Peyer's patch (tissue), 4 donors: Measurements from ENCODE around the gene BNIP3.

Experiments
- CTCF ChIP-seq, 6 experiments: fragments of 450-650 bp in 4 of 6; fragments of 200-600 bp in 2 of 6; sonication (generic) in 1 of 6; IDR thresholded peaks; one replicate each; pipeline ENCODE4 v1.5.1; 2017 to 2019; ENCODE audit warnings: antibody characterized with exemption in 6 of 6, mild to moderate bottlenecking in 3 of 6, moderate library complexity in 1 of 6
- POLR2A ChIP-seq, 2 donors: fragments of 450-650 bp; IDR thresholded peaks; one replicate each; pipeline ENCODE4 v1.5.1; 2017; ENCODE audit warnings: antibody characterized with exemption in 2 of 2, mild to moderate bottlenecking in 2 of 2, moderate library complexity in 2 of 2

DNA sequence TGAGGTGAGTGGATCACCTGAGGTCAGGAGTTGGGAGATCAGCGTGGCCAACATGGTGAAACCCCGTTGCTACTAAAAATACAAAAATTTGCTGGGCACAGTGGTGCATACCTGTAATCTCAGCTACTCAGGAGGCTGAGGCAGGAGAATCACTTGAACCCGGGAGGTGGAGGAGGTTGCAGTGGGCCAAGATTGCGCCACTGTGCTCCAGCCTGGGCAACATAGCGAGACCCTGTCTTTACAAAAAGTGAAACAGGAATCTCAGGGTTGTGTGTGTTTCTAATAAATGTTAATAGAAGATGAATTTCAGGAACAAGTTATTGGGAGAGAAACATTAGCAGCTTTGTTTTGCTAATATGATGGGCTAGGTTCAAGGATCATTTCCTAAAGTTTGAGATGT lies 61.0 kb downstream of the BNIP3 start:
- TF ChIP-seq CTCF (IDR thresholded peaks at IDR 0.05) (no peak), POLR2A (IDR thresholded peaks at IDR 0.05) (no peak)
